Liver (tissue), 9 donors: ENCODE results near the gene ODF2. TPM values are rescaled to one million over a fixed set of nuclear protein-coding genes. Genes with fewer than 3 reads are reported as not detected.

Experiments used
- DNase-seq: peaks from one replicate; pipeline ENCODE4 v3.0.0-alpha.2; 2017; ENCODE audit warnings: low spot score
- H3K27ac ChIP-seq, 2 donors: one replicate each; pipeline ENCODE4 v1.7.0; 2013; ENCODE audit warnings: inconsistent platforms in 2 of 2, low read length in 2 of 2, control low read depth in 1 of 2, low read depth in 1 of 2, mild to moderate bottlenecking in 1 of 2
- H3K27me3 ChIP-seq, 4 donors: one replicate each; pipeline versions ENCODE4 v1.6.1 to v1.7.0; 2013; ENCODE audit warnings: low read length in 3 of 4, inconsistent platforms in 1 of 4, mild to moderate bottlenecking in 1 of 4, moderate library complexity in 1 of 4; ENCODE audit not compliant: control insufficient read depth in 4 of 4, insufficient read depth in 4 of 4
- H3K36me3 ChIP-seq, 4 donors: one replicate each; pipeline versions ENCODE4 v1.6.1 to v1.7.0; 2013; ENCODE audit warnings: low read length in 3 of 4, mild to moderate bottlenecking in 3 of 4, low read depth in 1 of 4, moderate library complexity in 1 of 4; ENCODE audit not compliant: control insufficient read depth in 4 of 4, insufficient read depth in 3 of 4
- H3K4me1 ChIP-seq, 4 donors: one replicate each; pipeline versions ENCODE4 v1.6.1 to v1.7.0; 2013; ENCODE audit warnings: low read length in 3 of 4, mild to moderate bottlenecking in 3 of 4, moderate library complexity in 1 of 4; ENCODE audit not compliant: control insufficient read depth in 4 of 4, insufficient read depth in 4 of 4
- H3K4me3 ChIP-seq, 3 donors: one replicate each; pipeline versions ENCODE4 v1.6.1 to v1.7.0; 2013; ENCODE audit warnings: low read length in 3 of 3, control low read depth in 1 of 3, low read depth in 1 of 3, mild to moderate bottlenecking in 1 of 3
- H3K9ac ChIP-seq, 2 donors: one replicate each; pipeline ENCODE4 v1.7.0; 2013; ENCODE audit warnings: low read length in 2 of 2, mild to moderate bottlenecking in 2 of 2, moderate library complexity in 2 of 2, control low read depth in 1 of 2, low read depth in 1 of 2
- H3K9me3 ChIP-seq, 4 donors: one replicate each; pipeline versions ENCODE4 v1.6.1 to v1.7.0; 2013; ENCODE audit warnings: low read length in 3 of 4; ENCODE audit not compliant: control insufficient read depth in 4 of 4
- ATF3 ChIP-seq: IDR thresholded peaks from 2 replicates; pipeline ENCODE4 v1.6.1; 2016; ENCODE audit warnings: antibody characterized with exemption
- CTCF ChIP-seq: fragments of 150-350 bp; IDR thresholded peaks from 2 replicates; pipeline ENCODE4 v1.5.1; 2017; ENCODE audit warnings: improper control_type of control experiment, low read depth, low read length; ENCODE audit not compliant: missing input control
- EGR1 ChIP-seq, 2 donors: IDR thresholded peaks; 2 replicates each; pipeline ENCODE4 v1.6.1; 2016 to 2018; ENCODE audit warnings: antibody characterized with exemption in 2 of 2, low read depth in 2 of 2
- FOXA1 ChIP-seq: IDR thresholded peaks from 2 replicates; pipeline ENCODE4 v1.6.1; 2016; ENCODE audit warnings: antibody characterized with exemption
- FOXA2 ChIP-seq: IDR thresholded peaks from 2 replicates; pipeline ENCODE4 v1.6.1; 2016; ENCODE audit warnings: antibody characterized with exemption
- GABPA ChIP-seq, 2 donors: IDR thresholded peaks in 1 of 2; conservative IDR thresholded peaks in 1 of 2; 2 replicates each; pipeline ENCODE4 v1.6.1; 2016; ENCODE audit warnings: antibody characterized with exemption in 2 of 2, mild to moderate bottlenecking in 1 of 2, moderate library complexity in 1 of 2
- HNF4A ChIP-seq, 2 donors: conservative IDR thresholded peaks; 2 replicates each; pipeline ENCODE4 v1.6.1; 2016; ENCODE audit warnings: antibody characterized with exemption in 2 of 2, mild to moderate bottlenecking in 2 of 2
- HNF4G ChIP-seq: IDR thresholded peaks from 2 replicates; pipeline ENCODE4 v1.6.1; 2016; ENCODE audit warnings: antibody characterized with exemption
- JUND ChIP-seq, 2 donors: IDR thresholded peaks; 2 replicates each; pipeline ENCODE4 v1.6.1; 2016; ENCODE audit warnings: antibody characterized with exemption in 2 of 2
- MAX ChIP-seq: IDR thresholded peaks from 2 replicates; pipeline ENCODE4 v1.6.1; 2016; ENCODE audit warnings: antibody characterized with exemption
- RAD21 ChIP-seq, 2 donors: IDR thresholded peaks; 2 replicates each; pipeline ENCODE4 v1.6.1; 2016; ENCODE audit warnings: antibody characterized with exemption in 2 of 2, mild to moderate bottlenecking in 2 of 2
- REST ChIP-seq: IDR thresholded peaks from 2 replicates; pipeline ENCODE4 v1.6.1; 2016; ENCODE audit warnings: antibody characterized with exemption, mild to moderate bottlenecking
- RXRA ChIP-seq, 2 donors: IDR thresholded peaks; 2 replicates each; pipeline ENCODE4 v1.6.1; 2017 to 2018; ENCODE audit warnings: antibody characterized with exemption in 2 of 2, mild to moderate bottlenecking in 1 of 2
- SP1 ChIP-seq: IDR thresholded peaks from 2 replicates; pipeline ENCODE4 v1.6.1; 2018; ENCODE audit warnings: antibody characterized with exemption, mild to moderate bottlenecking
- TAF1 ChIP-seq: conservative IDR thresholded peaks from 2 replicates; pipeline ENCODE4 v1.6.1; 2016; ENCODE audit warnings: antibody characterized with exemption, mild to moderate bottlenecking
- ZBTB33 ChIP-seq: IDR thresholded peaks from 2 replicates; pipeline ENCODE4 v1.6.1; 2016; ENCODE audit warnings: antibody characterized with exemption
- WGBS: extraction: QIAGEN DNeasy Blood & Tissue Kit; methylation state at CpG from one replicate; pipeline ENCODE4 v1.1.7; 2013; 5-methylcytosine and 5-hydroxymethylcytosine counted together
- polyA plus RNA-seq, 2 donors: library from polyadenylated mRNA; stranded (reverse) in 1 of 2; unstranded in 1 of 2; fragments of 200-250 nt in 1 of 2; fragments of >200 nt in 1 of 2; fragmentation: Nextera tagmentation in 1 of 2; extraction: Ambion mirVana in 1 of 2; gene quantifications; one replicate each; pipeline versions ENCODE4 v1.2.1 to v1.2.3, GENCODE V29; 2013 to 2015
- total RNA-seq, 2 donors: library from RNA; depleted of rRNA; stranded (reverse); fragments of >200 nt; gene quantifications; one replicate each; pipeline ENCODE4 v1.2.3, GENCODE V29; 2014
- donor health status: healthy.
- donor health status: healthy.
- donor health status: healthy.
- donor health status: healthy.
- donor health status: healthy.

Gene ODF2
- total and polyA plus RNA-seq, 4 donors = 5.7 to 21.8 (median 16.7) TPM

- Histone ChIP-seq H3K4me3 (no peak overlapping the region), H3K9ac (no peak overlapping the region), H3K4me1 (peaks cover 11 to 27% (median 23%) of the 10 kb centered on the region in 4 donors), H3K36me3 (peaks cover 3 to 24% (median 10%) of the 10 kb centered on the region in 4 donors), H3K9me3 (no peaks in the 10 kb centered on the region), H3K27ac (no peak overlapping the region), H3K27me3 (no peaks in the 10 kb centered on the region)
- no peak for TF ChIP-seq JUND (IDR thresholded peaks at IDR 0.05)
- TF ChIP-seq RAD21 (IDR thresholded peaks at IDR 0.05) = no peak
- no peak for TF ChIP-seq HNF4G
- TF ChIP-seq GABPA (IDR thresholded peaks at IDR 0.05 in 1 of 2, conservative IDR thresholded peaks at IDR 0.05 in 1 of 2) = no peak
- no peak for TF ChIP-seq REST
- TF ChIP-seq ATF3 = no peak
- no peak for TF ChIP-seq FOXA2
- TF ChIP-seq SP1 = no peak
- TF ChIP-seq EGR1 (IDR thresholded peaks at IDR 0.05; ENCODE audit: low read depth in 2 of 2) = no peak
- TF ChIP-seq HNF4A (conservative IDR thresholded peaks at IDR 0.05) = no peak
- TF ChIP-seq FOXA1 = no peak
- DNase-seq = no peak
- 97% methylated on average over 11 of the region's 11 CpGs for WGBS
Measured at GRCh38 chr9:128497824-128498610, 42.2 kb downstream of the ODF2 start.

GRCh38 chr9:128498911-128499310 lies 43.1 kb downstream of the ODF2 start:
- Histone ChIP-seq H3K36me3 (peaks cover 5 to 24% (median 10%) of the 10 kb centered on the region in 4 donors), H3K27me3 (no peaks in the 10 kb centered on the region), H3K27ac (no peak overlapping the region), H3K9ac (no peak overlapping the region), H3K4me1 (peaks cover 11 to 29% (median 26%) of the 10 kb centered on the region in 4 donors), H3K4me3 (no peak overlapping the region), H3K9me3 (no peaks in the 10 kb centered on the region)
- no peak for TF ChIP-seq ATF3
- TF ChIP-seq ZBTB33 = no peak
- TF ChIP-seq JUND (IDR thresholded peaks at IDR 0.05) = no peak
- no peak for TF ChIP-seq GABPA (IDR thresholded peaks at IDR 0.05 in 1 of 2, conservative IDR thresholded peaks at IDR 0.05 in 1 of 2)
- TF ChIP-seq FOXA1 = no peak
- no peak for TF ChIP-seq RXRA (IDR thresholded peaks at IDR 0.05)
- TF ChIP-seq MAX = no peak
- TF ChIP-seq HNF4G = no peak
- TF ChIP-seq TAF1 = no peak
- no peak for TF ChIP-seq CTCF
- TF ChIP-seq RAD21 (IDR thresholded peaks at IDR 0.05) = no peak
- DNase-seq = no peak
- 98% methylated on average over 9 of the region's 9 CpGs for WGBS
